Endothelial cell of umbilical vein (primary cell): ENCODE data around the gene CD300LD. TPM values are rescaled to one million over a fixed set of nuclear protein-coding genes. Genes with fewer than 3 reads are reported as not detected.

ENCODE experiments used
- BruUV-seq: library from RNA; stranded (reverse); fragments of 400-500 nt; replicated peaks from 2 replicates; lab custom pipeline; 2021; lab: Mats Ljungman, UMichigan
- CTCF ChIA-PET: fragments of 300-600, 350-600 bp; sonication (Branson Sonifier 250); formaldehyde crosslinking; loops from one replicate; lab custom pipeline; 2021; ENCODE audit warnings: antibody characterized with exemption, inconsistent platforms; lab: Charles Lee
- POLR2A ChIA-PET: fragments of 300-600, 350-600 bp; sonication (Branson Sonifier 250); formaldehyde crosslinking; loops from one replicate; lab custom pipeline; 2021; ENCODE audit warnings: antibody characterized with exemption, inconsistent platforms; lab: Charles Lee
- DNase-seq: peaks from one replicate; pipeline ENCODE4 v3.0.0-alpha.2; 2011; ENCODE audit warnings: low read depth, low spot score
- FAIRE-seq: peaks from 2 replicates; lab custom pipeline; 2011; peaks lifted over from hg19 to GRCh38; lab: Jason Lieb, UNC
- H2AFZ ChIP-seq: 2 replicates; pipeline ENCODE4 v1.6.0; 2012; ENCODE audit warnings: low read depth, low read length, control low read depth, inconsistent platforms
- H3K27ac ChIP-seq: 2 replicates; pipeline ENCODE4 v1.5.1; 2011; ENCODE audit warnings: low read depth, mild to moderate bottlenecking, control low read depth, low read length, moderate library complexity; ENCODE audit not compliant: insufficient read depth
- H3K27me3 ChIP-seq, 2 experiments: 2 replicates each; pipeline versions ENCODE4 v1.6.0 to v1.6.1; 2011; ENCODE audit warnings: low read length in 2 of 2, mixed read lengths in 1 of 2; ENCODE audit not compliant: control insufficient read depth in 2 of 2, insufficient read depth in 2 of 2
- H3K36me3 ChIP-seq, 2 experiments: 2 replicates in 1 of 2; 3 replicates in 1 of 2; pipeline ENCODE4 v1.5.1; 2011; ENCODE audit warnings: low read length in 2 of 2, mild to moderate bottlenecking in 1 of 2, moderate library complexity in 1 of 2; ENCODE audit not compliant: control insufficient read depth in 2 of 2, insufficient read depth in 2 of 2; ENCODE audit errors: extremely low read depth in 1 of 2
- H3K4me1 ChIP-seq: 3 replicates; pipeline ENCODE4 v1.5.1; 2011; ENCODE audit warnings: mild to moderate bottlenecking, low read length; ENCODE audit not compliant: control insufficient read depth, insufficient read depth; ENCODE audit errors: extremely low read depth
- H3K4me2 ChIP-seq: 2 replicates; pipeline ENCODE4 v1.6.1; 2011; ENCODE audit warnings: low read length, control low read depth, mixed read lengths; ENCODE audit not compliant: insufficient read depth
- H3K4me3 ChIP-seq, 3 experiments: fragments of 200-600 bp in 1 of 3; sonication (generic), shearing (Covaris generic) in 1 of 3; replicated peaks in 1 of 3; 2 replicates each; pipeline ENCODE4 v1.5.1; 2011 to 2016; ENCODE audit warnings: control low read depth in 3 of 3, low read length in 3 of 3, mild to moderate bottlenecking in 2 of 3, inconsistent platforms in 1 of 3, low read depth in 1 of 3, moderate library complexity in 1 of 3; ENCODE audit not compliant: insufficient read depth in 1 of 3
- H3K79me2 ChIP-seq: 2 replicates; pipeline ENCODE4 v1.6.0; 2012; ENCODE audit warnings: low read length, inconsistent platforms; ENCODE audit not compliant: control insufficient read depth, insufficient read depth
- H3K9ac ChIP-seq: replicated peaks from 2 replicates; pipeline ENCODE3; 2011; ENCODE audit warnings: low read length, control low read depth; ENCODE audit not compliant: insufficient read depth; ENCODE audit errors: extremely low read depth
- H3K9me1 ChIP-seq: replicated peaks from 3 replicates; pipeline ENCODE4 v1.6.0; 2011; ENCODE audit warnings: mild to moderate bottlenecking, low read length; ENCODE audit not compliant: control insufficient read depth, insufficient read depth; ENCODE audit errors: extremely low read depth
- H3K9me3 ChIP-seq: replicated peaks from 2 replicates; pipeline ENCODE4 v1.5.1; 2012; ENCODE audit warnings: low read length, inconsistent platforms; ENCODE audit not compliant: control insufficient read depth, insufficient read depth
- H4K20me1 ChIP-seq: replicated peaks from 2 replicates; pipeline ENCODE3; 2011; ENCODE audit warnings: mild to moderate bottlenecking, low read length; ENCODE audit not compliant: control insufficient read depth, insufficient read depth; ENCODE audit errors: extremely low read depth
- CTCF ChIP-seq, 2 donors: IDR thresholded peaks; 1 replicate in 1 of 2; 2 replicates in 1 of 2; pipeline ENCODE4 v1.5.1; 2011; ENCODE audit warnings: low read length in 2 of 2, mild to moderate bottlenecking in 2 of 2, moderate library complexity in 2 of 2, control low read depth in 1 of 2, inconsistent platforms in 1 of 2, low read depth in 1 of 2; ENCODE audit not compliant: insufficient read depth in 1 of 2; ENCODE audit errors: extremely low read depth in 1 of 2
- EZH2 ChIP-seq: IDR thresholded peaks from 2 replicates; pipeline ENCODE4 v1.6.1; 2012; ENCODE audit warnings: borderline replicate concordance, low read depth, mild to moderate bottlenecking, moderate library complexity, low read length, inconsistent platforms; ENCODE audit not compliant: severe bottlenecking
- FOS ChIP-seq: IDR thresholded peaks from 2 replicates; pipeline ENCODE4 v1.6.1; 2011; ENCODE audit warnings: mild to moderate bottlenecking, low read length, moderate library complexity, borderline replicate concordance; ENCODE audit not compliant: insufficient read depth
- GATA2 ChIP-seq: IDR thresholded peaks from 2 replicates; pipeline ENCODE4 v1.7.0; 2011; ENCODE audit warnings: low read depth, mild to moderate bottlenecking, moderate library complexity, mixed read lengths, low read length; ENCODE audit not compliant: insufficient read length, insufficient read depth
- JUN ChIP-seq: IDR thresholded peaks from 2 replicates; pipeline ENCODE4 v1.6.1; 2011; ENCODE audit warnings: borderline replicate concordance, low read depth; ENCODE audit not compliant: insufficient read length, insufficient read depth
- MAX ChIP-seq: IDR thresholded peaks from 2 replicates; pipeline ENCODE4 v1.6.1; 2011; ENCODE audit not compliant: insufficient read depth, insufficient read length
- MYC ChIP-seq: IDR thresholded peaks from one replicate; pipeline ENCODE4 v1.6.1; 2011; ENCODE audit warnings: mild to moderate bottlenecking, low read depth, low read length
- POLR2A ChIP-seq: IDR thresholded peaks from 2 replicates; pipeline ENCODE4 v1.6.1; 2012; ENCODE audit warnings: low read depth, mild to moderate bottlenecking, control low read depth, low read length
- POLR2AphosphoS5 ChIP-seq: IDR thresholded peaks from 2 replicates; pipeline ENCODE4 v1.6.1; 2012; ENCODE audit warnings: low read depth, mild to moderate bottlenecking, control low read depth, low read length, moderate library complexity; ENCODE audit not compliant: insufficient read depth
- dilution Hi-C: fragments of 300-500 bp; cut with MboI; formaldehyde crosslinking; loops from one replicate; pipeline ENCODE4 v1.15.0; 2019; ENCODE audit warnings: low sequenced_read_pairs; ENCODE audit not compliant: extremely low pct_ligation_motif_present
- intact Hi-C: fragments of 100-400 bp; cut with micrococcal nuclease; formaldehyde crosslinking; loops from one replicate; pipeline ENCODE4 v1.10.0; 2022
- polyA plus RNA-seq, 4 experiments: library from polyadenylated mRNA; depleted of rRNA in 3 of 4; stranded (reverse) in 3 of 4; unstranded in 1 of 4; fragments of >200 nt; gene quantifications; 2 replicates each; pipeline versions ENCODE4 v1.2.1 to v1.2.3, GENCODE V29; 2011 to 2012; ENCODE audit warnings: missing spikeins in 1 of 4
- total RNA-seq: library from RNA; stranded (reverse); gene quantifications from 2 replicates; pipeline ENCODE4 v1.2.3, GENCODE V29; 2021

The CD300LD gene
- total and polyA plus RNA-seq, 2 donors (not counting 3 experiments of a cell fraction or from before 2014, with no cell fraction given): not detected

- ChIA-PET POLR2A (no interaction called here), CTCF (no interaction called here)
- DNase-seq (no peak), FAIRE-seq (no peak)
- TF ChIP-seq EZH2: no peak
- TF ChIP-seq CTCF (IDR thresholded peaks at IDR 0.05; ENCODE audit: extremely low read depth in 1 of 2, insufficient read depth in 1 of 2, low read depth in 1 of 2, low read length in 2 of 2): no peak
- no peak for TF ChIP-seq MAX
- TF ChIP-seq JUN: no peak
- no peak for TF ChIP-seq POLR2AphosphoS5
- TF ChIP-seq GATA2: no peak
- no peak for TF ChIP-seq MYC
- no peak for TF ChIP-seq POLR2A
- TF ChIP-seq FOS: no peak
- no peaks in the 10 kb centered on the region for H3K4me1 ChIP-seq
- H3K4me2 ChIP-seq: no peak overlapping the region
- H3K79me2 ChIP-seq: no peaks in the 10 kb centered on the region
- H3K9me1 ChIP-seq: no peaks in the 10 kb centered on the region
- no peaks in the 10 kb centered on the region for H3K9me3 ChIP-seq
- dilution Hi-C loops (no loop called here), intact Hi-C loops (no loop called here)
- H4K20me1 ChIP-seq: no peaks in the 10 kb centered on the region
- no peak overlapping the region for H3K27ac ChIP-seq
- no peak overlapping the region for H3K9ac ChIP-seq
- no peaks in the 10 kb centered on the region for H3K27me3 ChIP-seq
- no TSS peak for BruUV-seq
- H3K4me3 ChIP-seq: no peak overlapping the region
- no peaks in the 10 kb centered on the region for H3K36me3 ChIP-seq
- no peak overlapping the region for H2AFZ ChIP-seq
Measured at GRCh38 chr17:74633326-74633725, 41.2 kb upstream of the CD300LD start.
